Endothelial cell (in vitro differentiated cells): ENCODE results near the gene C14orf93. TPM values are rescaled to one million over a fixed set of nuclear protein-coding genes. Genes with fewer than 3 reads are reported as not detected.
A peak's percentile ranks its signal among the peaks of the same experiment; 100 is the strongest.

Source experiments
- DNase-seq: peaks from one replicate; pipeline ENCODE4 v3.0.0; 2021; ENCODE audit warnings: low spot score
- H3K27ac Mint-ChIP-seq: one replicate; pipeline ENCODE4 v1.8.0; 2021; ENCODE audit warnings: mixed read lengths, inconsistent platforms; ENCODE audit not compliant: unreplicated experiment
- H3K27me3 Mint-ChIP-seq: one replicate; pipeline ENCODE4 v1.8.0; 2021; ENCODE audit warnings: mild to moderate bottlenecking, moderate library complexity, mixed read lengths, inconsistent platforms; ENCODE audit not compliant: unreplicated experiment
- H3K36me3 Mint-ChIP-seq: one replicate; pipeline ENCODE4 v1.8.0; 2021; ENCODE audit warnings: mild to moderate bottlenecking, low read depth, mixed read lengths, inconsistent platforms; ENCODE audit not compliant: unreplicated experiment
- H3K4me1 Mint-ChIP-seq: one replicate; pipeline ENCODE4 v1.8.0; 2021; ENCODE audit warnings: mild to moderate bottlenecking, mixed read lengths, inconsistent platforms; ENCODE audit not compliant: unreplicated experiment
- H3K4me3 Mint-ChIP-seq: one replicate; pipeline ENCODE4 v1.8.0; 2021; ENCODE audit warnings: mild to moderate bottlenecking, mixed read lengths, inconsistent platforms; ENCODE audit not compliant: unreplicated experiment
- H3K9me3 Mint-ChIP-seq: one replicate; pipeline ENCODE4 v1.8.0; 2021; ENCODE audit warnings: mixed read lengths, inconsistent platforms; ENCODE audit not compliant: unreplicated experiment
- total RNA-seq: library from RNA; stranded (reverse); fragmentation: NEBNext Ultra II Directional; extraction: Animal tissue kit (Norgen Biotek cat#: 25700); gene quantifications from one replicate; pipeline ENCODE4 v1.2.1, GENCODE V29; 2021; ENCODE audit not compliant: unreplicated experiment
- TF ChIP-seq, protein P1 (sequence below): fragments of 200-600 bp; sonication (generic); IDR thresholded peaks from one replicate; pipeline ENCODE4 v1.5.0; 2021; ENCODE audit warnings: antibody characterized with exemption; ENCODE audit not compliant: unreplicated experiment

Gene C14orf93
- total RNA-seq, 1 donor from 2014 or later: 9.0 TPM

GRCh38 chr14:23043754-23044153 is 33.8 kb upstream of the C14orf93 start:
- Mint-ChIP-seq H3K4me1 (peaks cover 42% of the 10 kb centered on the region), H3K9me3 (no peaks in the 10 kb centered on the region), H3K27me3 (peaks cover 15% of the 10 kb centered on the region), H3K27ac (no peak overlapping the region), H3K36me3 (peaks cover 9% of the 10 kb centered on the region), H3K4me3 (no peak overlapping the region)
- no peak for DNase-seq
- TF ChIP-seq, protein P1, sequence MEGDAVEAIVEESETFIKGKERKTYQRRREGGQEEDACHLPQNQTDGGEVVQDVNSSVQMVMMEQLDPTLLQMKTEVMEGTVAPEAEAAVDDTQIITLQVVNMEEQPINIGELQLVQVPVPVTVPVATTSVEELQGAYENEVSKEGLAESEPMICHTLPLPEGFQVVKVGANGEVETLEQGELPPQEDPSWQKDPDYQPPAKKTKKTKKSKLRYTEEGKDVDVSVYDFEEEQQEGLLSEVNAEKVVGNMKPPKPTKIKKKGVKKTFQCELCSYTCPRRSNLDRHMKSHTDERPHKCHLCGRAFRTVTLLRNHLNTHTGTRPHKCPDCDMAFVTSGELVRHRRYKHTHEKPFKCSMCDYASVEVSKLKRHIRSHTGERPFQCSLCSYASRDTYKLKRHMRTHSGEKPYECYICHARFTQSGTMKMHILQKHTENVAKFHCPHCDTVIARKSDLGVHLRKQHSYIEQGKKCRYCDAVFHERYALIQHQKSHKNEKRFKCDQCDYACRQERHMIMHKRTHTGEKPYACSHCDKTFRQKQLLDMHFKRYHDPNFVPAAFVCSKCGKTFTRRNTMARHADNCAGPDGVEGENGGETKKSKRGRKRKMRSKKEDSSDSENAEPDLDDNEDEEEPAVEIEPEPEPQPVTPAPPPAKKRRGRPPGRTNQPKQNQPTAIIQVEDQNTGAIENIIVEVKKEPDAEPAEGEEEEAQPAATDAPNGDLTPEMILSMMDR: no peak

GRCh38 chr14:23043145-23043544 is 33.2 kb upstream of the C14orf93 start:
- no peak for DNase-seq

GRCh38 chr14:23042162-23042965 is 32.4 kb upstream of the C14orf93 start, which contains the start of gene PSMB11:
Gene PSMB11, plus strand, starts transcription at chr14:23042212. Its CDS starts 14 bp downstream, at chr14:23042226.
- TF ChIP-seq, protein P1: no peak
- no peak for DNase-seq
- Mint-ChIP-seq H3K4me1 (peaks cover 38% of the 10 kb centered on the region), H3K36me3 (peaks cover 6% of the 10 kb centered on the region), H3K27me3 (peaks cover 12% of the 10 kb centered on the region), H3K9me3 (no peaks in the 10 kb centered on the region), H3K4me3 (no peak within 1 kb of the TSS), H3K27ac (no peak within 1 kb of the TSS)

More at GRCh38 chr14:23043145-23043544, 33.2 kb upstream of the C14orf93 start:
- peaks cover 12% of the 10 kb centered on the region for H3K27me3 Mint-ChIP-seq
- H3K4me1 Mint-ChIP-seq: peaks cover 42% of the 10 kb centered on the region
- peaks cover 9% of the 10 kb centered on the region for H3K36me3 Mint-ChIP-seq
- no peaks in the 10 kb centered on the region for H3K9me3 Mint-ChIP-seq
- H3K4me3 Mint-ChIP-seq: peak overlapping the region; percentile 40
- no peak overlapping the region for H3K27ac Mint-ChIP-seq
- TF ChIP-seq, protein P1: no peak

- Mint-ChIP-seq H3K36me3 (peaks cover 4% of the 10 kb centered on the region), H3K9me3 (no peaks in the 10 kb centered on the region), H3K27ac (no peak overlapping the region), H3K27me3 (peaks cover 10% of the 10 kb centered on the region), H3K4me3 (no peak overlapping the region), H3K4me1 (peaks cover 32% of the 10 kb centered on the region)
- TF ChIP-seq, protein P1: no peak
- DNase-seq: no peak
Measured at GRCh38 chr14:23041729-23042128, 31.8 kb upstream of the C14orf93 start.

- Mint-ChIP-seq H3K27ac (no peak overlapping the region), H3K4me1 (peaks cover 22% of the 10 kb centered on the region)
Measured at GRCh38 chr14:23040100-23040499, 30.2 kb upstream of the C14orf93 start.

More at GRCh38 chr14:23040100-23040499, 30.2 kb upstream of the C14orf93 start:
- Mint-ChIP-seq H3K4me3 (no peak overlapping the region), H3K36me3 (peaks cover 4% of the 10 kb centered on the region), H3K27me3 (peaks cover 7% of the 10 kb centered on the region), H3K9me3 (no peaks in the 10 kb centered on the region)
- TF ChIP-seq, protein P1: no peak
- DNase-seq: no peak
